Spinal cord (tissue), 10 donors: ENCODE results near the gene GUCD1. TPM values are rescaled to one million over a fixed set of nuclear protein-coding genes. Genes with fewer than 3 reads are reported as not detected.

ENCODE experiments used
- DNase-seq, 6 donors: peaks; one replicate each; pipeline versions ENCODE4 v3.0.0 to v3.0.0-alpha.2; 2013 to 2015; ENCODE audit warnings: low spot score in 6 of 6, low read depth in 4 of 6
- H3K27ac ChIP-seq: one replicate; pipeline ENCODE4 v1.5.1; 2013; ENCODE audit warnings: low read depth, low read length, control low read depth
- H3K27me3 ChIP-seq: one replicate; pipeline ENCODE4 v1.6.1; 2013; ENCODE audit warnings: low read length; ENCODE audit not compliant: control insufficient read depth, insufficient read depth
- H3K36me3 ChIP-seq: one replicate; pipeline ENCODE4 v1.6.1; 2013; ENCODE audit warnings: low read length; ENCODE audit not compliant: control insufficient read depth, insufficient read depth
- H3K4me1 ChIP-seq: one replicate; pipeline ENCODE4 v1.6.1; 2013; ENCODE audit warnings: low read length; ENCODE audit not compliant: control insufficient read depth, insufficient read depth
- H3K4me3 ChIP-seq: one replicate; pipeline ENCODE4 v1.5.1; 2013; ENCODE audit warnings: low read depth, low read length, control low read depth
- H3K9me3 ChIP-seq: one replicate; pipeline ENCODE4 v1.6.1; 2013; ENCODE audit warnings: low read length; ENCODE audit not compliant: control insufficient read depth, insufficient read depth
- WGBS: methylation state at CpG from one replicate; pipeline ENCODE4 v1.1.5; 2013; ENCODE audit warnings: missing lambda C conversion rate; ENCODE audit not compliant: insufficient coverage; 5-methylcytosine and 5-hydroxymethylcytosine counted together
- polyA plus RNA-seq, 2 donors: library from polyadenylated mRNA; unstranded; fragments of 120-200 nt; gene quantifications; one replicate each; pipeline ENCODE4 v1.2.1, GENCODE V29; 2013; ENCODE audit not compliant: insufficient read length in 2 of 2
- total RNA-seq, 2 donors: library from RNA; depleted of rRNA in 1 of 2; stranded (reverse); fragments of 120-200 nt in 1 of 2; fragments of >200 nt in 1 of 2; gene quantifications; one replicate each; pipeline versions ENCODE4 v1.2.3 to v1.2.4, GENCODE V29; 2013 to 2014
- donor health status: healthy.

Gene GUCD1
- total and polyA plus RNA-seq, 4 donors: 51.7 to 75.1 (median 58.0) TPM

- H3K27me3 ChIP-seq: no peaks in the 10 kb centered on the region
- H3K4me1 ChIP-seq: peaks cover 30% of the 10 kb centered on the region
- H3K4me3 ChIP-seq: no peak overlapping the region
- DNase-seq: no peak
- H3K9me3 ChIP-seq: no peaks in the 10 kb centered on the region
- peaks cover 51% of the 10 kb centered on the region for H3K36me3 ChIP-seq
- H3K27ac ChIP-seq: no peak overlapping the region
- WGBS: 86% methylated on average over 6 of the region's 6 CpGs
Measured at GRCh38 chr22:24550902-24551435, 4.0 kb downstream of the GUCD1 start.

- H3K4me1 ChIP-seq: peaks cover 37% of the 10 kb centered on the region
- H3K27ac ChIP-seq: no peak overlapping the region
- H3K36me3 ChIP-seq: peaks cover 52% of the 10 kb centered on the region
Measured at GRCh38 chr22:24550028-24550901, 4.7 kb downstream of the GUCD1 start.

GRCh38 chr22:24548812-24549211 lies 6.1 kb downstream of the GUCD1 start:
- WGBS: 98% methylated on average over 4 of the region's 4 CpGs
- no peak overlapping the region for H3K4me3 ChIP-seq
- no peaks in the 10 kb centered on the region for H3K9me3 ChIP-seq
- H3K36me3 ChIP-seq: peaks cover 65% of the 10 kb centered on the region
- H3K27ac ChIP-seq: no peak overlapping the region
- no peak for DNase-seq
- H3K4me1 ChIP-seq: peaks cover 40% of the 10 kb centered on the region
- H3K27me3 ChIP-seq: no peaks in the 10 kb centered on the region

More at GRCh38 chr22:24550028-24550901, 4.7 kb downstream of the GUCD1 start:
- H3K4me3 ChIP-seq: no peak overlapping the region
- no peaks in the 10 kb centered on the region for H3K27me3 ChIP-seq
- WGBS: 86% methylated on average over 8 of the region's 8 CpGs
- H3K9me3 ChIP-seq: no peaks in the 10 kb centered on the region
- no peak for DNase-seq

GRCh38 chr22:24543679-24544243 lies 11.2 kb downstream of the GUCD1 start:
- Histone ChIP-seq H3K9me3 (no peaks in the 10 kb centered on the region), H3K36me3 (peaks cover 87% of the 10 kb centered on the region), H3K27me3 (no peaks in the 10 kb centered on the region), H3K27ac (no peak overlapping the region), H3K4me1 (peaks cover 21% of the 10 kb centered on the region), H3K4me3 (no peak overlapping the region)
- 96% methylated on average over 8 of the region's 11 CpGs for WGBS
- DNase-seq: no peak

- H3K4me1 ChIP-seq: peaks cover 21% of the 10 kb centered on the region
- H3K27ac ChIP-seq: no peak overlapping the region
- H3K36me3 ChIP-seq: peaks cover 85% of the 10 kb centered on the region
Measured at GRCh38 chr22:24543185-24543601, 11.7 kb downstream of the GUCD1 start.

GRCh38 chr22:24542641-24543040 lies 12.3 kb downstream of the GUCD1 start:
- H3K9me3 ChIP-seq: no peaks in the 10 kb centered on the region
- DNase-seq: no peak
- WGBS: 72% methylated on average over 9 of the region's 9 CpGs
- peaks cover 21% of the 10 kb centered on the region for H3K4me1 ChIP-seq
- no peak overlapping the region for H3K4me3 ChIP-seq
- no peak overlapping the region for H3K27ac ChIP-seq
- no peaks in the 10 kb centered on the region for H3K27me3 ChIP-seq
- H3K36me3 ChIP-seq: peaks cover 79% of the 10 kb centered on the region

More at GRCh38 chr22:24543185-24543601, 11.7 kb downstream of the GUCD1 start:
- DNase-seq: no peak
- no peak overlapping the region for H3K4me3 ChIP-seq
- no peaks in the 10 kb centered on the region for H3K9me3 ChIP-seq
- 95% methylated on average over 7 of the region's 7 CpGs for WGBS
- no peaks in the 10 kb centered on the region for H3K27me3 ChIP-seq

GRCh38 chr22:24541681-24542515 lies 13.0 kb downstream of the GUCD1 start:
- H3K9me3 ChIP-seq: no peaks in the 10 kb centered on the region
- H3K4me1 ChIP-seq: peaks cover 21% of the 10 kb centered on the region
- H3K27ac ChIP-seq: no peak overlapping the region
- DNase-seq: no peak
- WGBS: 83% methylated on average over 4 of the region's 6 CpGs
- no peaks in the 10 kb centered on the region for H3K27me3 ChIP-seq
- H3K4me3 ChIP-seq: no peak overlapping the region
- peaks cover 72% of the 10 kb centered on the region for H3K36me3 ChIP-seq

- H3K27ac ChIP-seq: no peak overlapping the region
- peaks cover 62% of the 10 kb centered on the region for H3K36me3 ChIP-seq
- no peaks in the 10 kb centered on the region for H3K9me3 ChIP-seq
- 88% methylated on average over 2 of the region's 2 CpGs for WGBS
- H3K4me1 ChIP-seq: peaks cover 16% of the 10 kb centered on the region
- no peaks in the 10 kb centered on the region for H3K27me3 ChIP-seq
- H3K4me3 ChIP-seq: no peak overlapping the region
- no peak for DNase-seq
Measured at GRCh38 chr22:24540470-24540869, 14.5 kb downstream of the GUCD1 start.

GRCh38 chr22:24536089-24536488 lies 18.8 kb downstream of the GUCD1 start:
- Histone ChIP-seq H3K4me3 (no peak overlapping the region), H3K4me1 (no peaks in the 10 kb centered on the region), H3K9me3 (no peaks in the 10 kb centered on the region), H3K36me3 (peaks cover 21% of the 10 kb centered on the region), H3K27ac (no peak overlapping the region), H3K27me3 (no peaks in the 10 kb centered on the region)
- DNase-seq: no peak
- WGBS: 100% methylated on average over 3 of the region's 3 CpGs
